Kidney epithelial cell (primary cell): ENCODE data around the gene GABBR2. TPM values are rescaled to one million over a fixed set of nuclear protein-coding genes. Genes with fewer than 3 reads are reported as not detected.

Experiments
- DNase-seq: peaks from one replicate; pipeline ENCODE4 v3.0.0-alpha.2; 2010; ENCODE audit warnings: low read depth
- H3K27me3 ChIP-seq: 2 replicates; pipeline ENCODE4 v1.6.0; 2011; ENCODE audit warnings: low read length; ENCODE audit not compliant: control insufficient read depth, insufficient read depth
- H3K36me3 ChIP-seq: 2 replicates; pipeline ENCODE4 v1.5.1; 2011; ENCODE audit warnings: low read length; ENCODE audit not compliant: control insufficient read depth, insufficient read depth
- H3K4me3 ChIP-seq: 2 replicates; pipeline ENCODE4 v1.5.1; 2011; ENCODE audit warnings: low read depth, mild to moderate bottlenecking, control low read depth, low read length
- CTCF ChIP-seq: IDR thresholded peaks from 2 replicates; pipeline ENCODE4 v1.5.1; 2011; ENCODE audit warnings: mild to moderate bottlenecking, moderate library complexity, low read length, control low read depth, inconsistent platforms; ENCODE audit not compliant: insufficient read depth, poor library complexity, severe bottlenecking
- total RNA-seq: library from RNA; depleted of rRNA; stranded (reverse); fragments of >200 nt; gene quantifications from 2 replicates; pipeline ENCODE4 v1.2.3, GENCODE V29; 2015

The GABBR2 gene
- total RNA-seq, 1 donor from 2014 or later = 10.8 TPM

- Histone ChIP-seq H3K27me3 (no peaks in the 10 kb centered on the region), H3K36me3 (no peaks in the 10 kb centered on the region), H3K4me3 (no peak overlapping the region)
- no peak for TF ChIP-seq CTCF
- no peak for DNase-seq
These were observed 213.2 kb downstream of the GABBR2 start for GRCh38 chr9:98495530-98495929.

GRCh38 chr9:98494852-98495251 lies 213.9 kb downstream of the GABBR2 start:
- no peaks in the 10 kb centered on the region for H3K27me3 ChIP-seq
- no peaks in the 10 kb centered on the region for H3K36me3 ChIP-seq
- DNase-seq = no peak
- no peak overlapping the region for H3K4me3 ChIP-seq
- TF ChIP-seq CTCF = no peak

- Histone ChIP-seq H3K27me3 (no peaks in the 10 kb centered on the region), H3K4me3 (no peak overlapping the region), H3K36me3 (no peaks in the 10 kb centered on the region)
- DNase-seq = peak; percentile 5
- no peak for TF ChIP-seq CTCF
These were observed 216.9 kb downstream of the GABBR2 start for GRCh38 chr9:98491828-98492227.

GRCh38 chr9:98491231-98491651 lies 217.5 kb downstream of the GABBR2 start:
- Histone ChIP-seq H3K4me3 (no peak overlapping the region), H3K36me3 (no peaks in the 10 kb centered on the region), H3K27me3 (no peaks in the 10 kb centered on the region)
- no peak for DNase-seq
- TF ChIP-seq CTCF = no peak

GRCh38 chr9:98488571-98489312 lies 220.0 kb downstream of the GABBR2 start:
- Histone ChIP-seq H3K27me3 (no peaks in the 10 kb centered on the region), H3K4me3 (no peak overlapping the region), H3K36me3 (no peaks in the 10 kb centered on the region)
- peak; percentile 92 for DNase-seq
- TF ChIP-seq CTCF = no peak

GRCh38 chr9:98485706-98486105 lies 223.0 kb downstream of the GABBR2 start:
- H3K4me3 ChIP-seq = no peak overlapping the region
- no peaks in the 10 kb centered on the region for H3K36me3 ChIP-seq
- DNase-seq = no peak
- no peak for TF ChIP-seq CTCF
- H3K27me3 ChIP-seq = no peaks in the 10 kb centered on the region
